K562 (cell line): ENCODE measurements around the gene SIRT7. TPM values are rescaled to one million over a fixed set of nuclear protein-coding genes. Genes with fewer than 3 reads are reported as not detected.

ENCODE experiments used
- C11orf30 ChIP-seq: fragments of 450-650 bp; IDR thresholded peaks from 2 replicates; pipeline ENCODE4 v1.6.1; 2016; ENCODE audit warnings: low read depth, mild to moderate bottlenecking
- CCNT2 ChIP-seq: IDR thresholded peaks from 2 replicates; pipeline ENCODE4 v1.6.1; 2011; ENCODE audit warnings: borderline replicate concordance, low read depth, mild to moderate bottlenecking, moderate library complexity, mixed read lengths, low read length; ENCODE audit not compliant: insufficient read length; ENCODE audit errors: extremely low read depth
- E2F6 ChIP-seq, 2 experiments: IDR thresholded peaks; 2 replicates each; pipeline ENCODE4 v1.6.1; 2011; ENCODE audit warnings: borderline replicate concordance in 1 of 2, control low read depth in 1 of 2, low read depth in 1 of 2, low read length in 1 of 2, mild to moderate bottlenecking in 1 of 2, mixed read lengths in 1 of 2, moderate library complexity in 1 of 2; ENCODE audit not compliant: insufficient read depth in 1 of 2, insufficient read length in 1 of 2, poor library complexity in 1 of 2, severe bottlenecking in 1 of 2; ENCODE audit errors: extremely low read depth in 1 of 2
- IRF2 ChIP-seq: sonication (generic); formaldehyde crosslinking; IDR thresholded peaks from 2 replicates; pipeline ENCODE4 v1.8.1; 2022; ENCODE audit warnings: mild to moderate bottlenecking, missing genetic modification reagents
- JUNB ChIP-seq: fragments of 450-650 bp; formaldehyde crosslinking; conservative IDR thresholded peaks from 2 replicates; pipeline ENCODE4 v1.4.0; 2020; ENCODE audit warnings: mild to moderate bottlenecking
- KLF13 ChIP-seq: fragments of 450-650 bp; IDR thresholded peaks from 2 replicates; pipeline ENCODE4 v1.6.1; 2016; ENCODE audit warnings: missing genetic modification characterization, low read depth, mild to moderate bottlenecking, missing compliant biosample characterization, moderate library complexity, borderline replicate concordance
- MCM7 ChIP-seq, 2 experiments: fragments of 450-650 bp; IDR thresholded peaks; 2 replicates each; pipeline ENCODE4 v1.6.1; 2016 to 2018
- PHF8 ChIP-seq: fragments of 200-600 bp; sonication (generic); IDR thresholded peaks from 2 replicates; pipeline ENCODE4 v1.6.1; 2012; ENCODE audit warnings: mixed run types, mild to moderate bottlenecking, inconsistent platforms, low read length, moderate library complexity, borderline replicate concordance
- POLR2G ChIP-seq: fragments of 200-400 bp; formaldehyde crosslinking; IDR thresholded peaks from 2 replicates; pipeline ENCODE4 v1.6.1; 2017; ENCODE audit warnings: low read depth, mild to moderate bottlenecking, antibody characterized with exemption, low read length, moderate library complexity
- POU5F1 ChIP-seq: fragments of 150-350 bp; IDR thresholded peaks from 2 replicates; pipeline ENCODE4 v1.6.1; 2014; ENCODE audit warnings: borderline replicate concordance, low read length, low read depth, mild to moderate bottlenecking; ENCODE audit not compliant: partially characterized antibody
- PRMT5 ChIP-seq: sonication (generic); formaldehyde crosslinking; IDR thresholded peaks from 2 replicates; pipeline ENCODE4 v1.5.0; 2020; ENCODE audit warnings: missing genetic modification reagents
- PRPF4 ChIP-seq: fragments of 200-400 bp; formaldehyde crosslinking; IDR thresholded peaks from one replicate; pipeline ENCODE4 v1.6.1; 2017; ENCODE audit warnings: low read length, low read depth, mild to moderate bottlenecking; ENCODE audit not compliant: insufficient read depth, poor library complexity, severe bottlenecking
- PURB ChIP-seq: sonication (generic); formaldehyde crosslinking; IDR thresholded peaks from 2 replicates; pipeline ENCODE4 v1.9.0; 2021; ENCODE audit warnings: low read depth, mild to moderate bottlenecking, missing genetic modification reagents
- SRF ChIP-seq, 2 experiments: fragments of 250-450, 450-650 bp in 1 of 2; sonication (Bioruptor Pico) in 1 of 2; sonication (generic) in 1 of 2; formaldehyde crosslinking; IDR thresholded peaks; 2 replicates each; pipeline versions ENCODE4 v1.5.0 to v1.5.1; 2020 to 2022; ENCODE audit warnings: mild to moderate bottlenecking in 1 of 2, missing genetic modification reagents in 1 of 2
- ZFP1 ChIP-seq: fragments of 450-650 bp; formaldehyde crosslinking; IDR thresholded peaks from 2 replicates; pipeline ENCODE4 v1.4.0; 2020; ENCODE audit warnings: mild to moderate bottlenecking, mixed read lengths
- ZNF449 ChIP-seq: fragments of 250-450 bp; sonication (Bioruptor Pico); IDR thresholded peaks from 2 replicates; pipeline ENCODE4 v1.8.0; 2022; ENCODE audit warnings: moderate library complexity, mild to moderate bottlenecking, inconsistent platforms
- polyA plus RNA-seq, 8 experiments: library from polyadenylated mRNA; depleted of rRNA in 4 of 8; stranded (reverse) in 5 of 8; unstranded in 3 of 8; fragments of >200 nt; fragmentation: Nextera tagmentation in 2 of 8; fragmentation: Illumina TruSeq in 1 of 8; extraction: Ambion mirVana in 2 of 8; extraction: Trizol in 1 of 8; gene quantifications; 2 replicates each; pipeline versions ENCODE4 v1.2.1 to v1.2.3, GENCODE V29; 2011 to 2014; ENCODE audit warnings: inconsistent platforms in 1 of 8, missing spikeins in 1 of 8
- total RNA-seq, 7 experiments: library from RNA; depleted of rRNA in 6 of 7; stranded (reverse); fragments of >200 nt in 6 of 7; fragmentation: Illumina TruSeq in 2 of 7; extraction: Trizol in 2 of 7; gene quantifications; 2 replicates each; pipeline versions ENCODE4 v1.2.1 to v1.2.3, GENCODE V29; 2011 to 2021; ENCODE audit warnings: low replicate concordance in 1 of 7
- TF ChIP-seq, protein P1 (sequence below), 3 experiments: IDR thresholded peaks in 2 of 3; conservative IDR thresholded peaks in 1 of 3; 2 replicates each; pipeline ENCODE4 v1.5.1; 2011 to 2012; ENCODE audit warnings: low read length in 3 of 3, mild to moderate bottlenecking in 3 of 3, control low read depth in 2 of 3, improper control_type of control experiment in 1 of 3, inconsistent platforms in 1 of 3, low read depth in 1 of 3, mixed read lengths in 1 of 3, moderate library complexity in 1 of 3; ENCODE audit not compliant: insufficient read depth in 2 of 3
- TF ChIP-seq, protein P2 (sequence below): fragments of 250-450 bp; sonication (Bioruptor Pico); IDR thresholded peaks from 2 replicates; pipeline ENCODE4 v1.8.0; 2021; ENCODE audit warnings: moderate library complexity, mild to moderate bottlenecking, inconsistent platforms

The SIRT7 gene
- total and polyA plus RNA-seq, 9 of the 15 experiments (the other 6 are each of a cell fraction or from before 2014, with no cell fraction given), result 1.6 to 54.8 (median 20.3) TPM

- TF ChIP-seq E2F6 (IDR thresholded peaks at IDR 0.05; ENCODE audit: borderline replicate concordance in 1 of 2, extremely low read depth in 1 of 2, insufficient read depth in 1 of 2, insufficient read length in 1 of 2, low read depth in 1 of 2, low read length in 1 of 2, poor library complexity in 1 of 2, severe bottlenecking in 1 of 2) (peak; percentile 92 to 95), POU5F1 (no peak), PURB (no peak), ZFP1 (CRISPR knock-in tag) (no peak), ZNF449 (CRISPR knock-in tag) (no peak), C11orf30 (no peak), PRMT5 (CRISPR knock-in tag) (no peak), SRF (CRISPR knock-in tag; IDR thresholded peaks at IDR 0.05) (no peak), MCM7 (IDR thresholded peaks at IDR 0.05) (no peak), POLR2G (peak; percentile 79), CCNT2 (peak; percentile 24), JUNB (CRISPR knock-in tag) (no peak), KLF13 (tag) (no peak), PRPF4 (no peak), PHF8 (no peak), IRF2 (CRISPR knock-in tag) (no peak)
- TF ChIP-seq, protein P1, sequence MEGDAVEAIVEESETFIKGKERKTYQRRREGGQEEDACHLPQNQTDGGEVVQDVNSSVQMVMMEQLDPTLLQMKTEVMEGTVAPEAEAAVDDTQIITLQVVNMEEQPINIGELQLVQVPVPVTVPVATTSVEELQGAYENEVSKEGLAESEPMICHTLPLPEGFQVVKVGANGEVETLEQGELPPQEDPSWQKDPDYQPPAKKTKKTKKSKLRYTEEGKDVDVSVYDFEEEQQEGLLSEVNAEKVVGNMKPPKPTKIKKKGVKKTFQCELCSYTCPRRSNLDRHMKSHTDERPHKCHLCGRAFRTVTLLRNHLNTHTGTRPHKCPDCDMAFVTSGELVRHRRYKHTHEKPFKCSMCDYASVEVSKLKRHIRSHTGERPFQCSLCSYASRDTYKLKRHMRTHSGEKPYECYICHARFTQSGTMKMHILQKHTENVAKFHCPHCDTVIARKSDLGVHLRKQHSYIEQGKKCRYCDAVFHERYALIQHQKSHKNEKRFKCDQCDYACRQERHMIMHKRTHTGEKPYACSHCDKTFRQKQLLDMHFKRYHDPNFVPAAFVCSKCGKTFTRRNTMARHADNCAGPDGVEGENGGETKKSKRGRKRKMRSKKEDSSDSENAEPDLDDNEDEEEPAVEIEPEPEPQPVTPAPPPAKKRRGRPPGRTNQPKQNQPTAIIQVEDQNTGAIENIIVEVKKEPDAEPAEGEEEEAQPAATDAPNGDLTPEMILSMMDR (IDR thresholded peaks at IDR 0.05 in 2 of 3, conservative IDR thresholded peaks at IDR 0.05 in 1 of 3; ENCODE audit: insufficient read depth in 2 of 3, low read depth in 1 of 3, low read length in 3 of 3), result 0 out of 6 replicates have a peak, but pooled peaks of 1 of the 3 experiments have one; percentile 0
- TF ChIP-seq, protein P2, sequence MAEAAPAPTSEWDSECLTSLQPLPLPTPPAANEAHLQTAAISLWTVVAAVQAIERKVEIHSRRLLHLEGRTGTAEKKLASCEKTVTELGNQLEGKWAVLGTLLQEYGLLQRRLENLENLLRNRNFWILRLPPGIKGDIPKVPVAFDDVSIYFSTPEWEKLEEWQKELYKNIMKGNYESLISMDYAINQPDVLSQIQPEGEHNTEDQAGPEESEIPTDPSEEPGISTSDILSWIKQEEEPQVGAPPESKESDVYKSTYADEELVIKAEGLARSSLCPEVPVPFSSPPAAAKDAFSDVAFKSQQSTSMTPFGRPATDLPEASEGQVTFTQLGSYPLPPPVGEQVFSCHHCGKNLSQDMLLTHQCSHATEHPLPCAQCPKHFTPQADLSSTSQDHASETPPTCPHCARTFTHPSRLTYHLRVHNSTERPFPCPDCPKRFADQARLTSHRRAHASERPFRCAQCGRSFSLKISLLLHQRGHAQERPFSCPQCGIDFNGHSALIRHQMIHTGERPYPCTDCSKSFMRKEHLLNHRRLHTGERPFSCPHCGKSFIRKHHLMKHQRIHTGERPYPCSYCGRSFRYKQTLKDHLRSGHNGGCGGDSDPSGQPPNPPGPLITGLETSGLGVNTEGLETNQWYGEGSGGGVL, result no peak
Observed at GRCh38 chr17:81922566-81923301, 4.8 kb upstream of the SIRT7 start (continued).
